GM20431 (cell line): ENCODE data around the gene TGFBR3.

ENCODE experiments used
- in situ Hi-C: fragments of 300-500 bp; cut with MseI, MboI; formaldehyde crosslinking; loops from one replicate; pipeline ENCODE4 v1.15.0; 2020; ENCODE audit warnings: low sequenced_read_pairs; ENCODE audit not compliant: unreplicated experiment

TGFBR3 gene

GRCh38 chr1:91806181-91806768 is 79.7 kb downstream of the TGFBR3 start:
- in situ Hi-C loops: no loop called here

GRCh38 chr1:91805311-91805801 is 80.6 kb downstream of the TGFBR3 start:
- in situ Hi-C loops: no loop called here

- in situ Hi-C loops: no loop called here
Observed at GRCh38 chr1:91804546-91805023, 81.4 kb downstream of the TGFBR3 start.

- in situ Hi-C loops: no loop called here
Observed at GRCh38 chr1:91803847-91804545, 82.0 kb downstream of the TGFBR3 start.

GRCh38 chr1:91803123-91803522 is 82.8 kb downstream of the TGFBR3 start:
- in situ Hi-C loops: no loop called here

- in situ Hi-C loops: no loop called here
Observed at GRCh38 chr1:91801496-91802115, 84.3 kb downstream of the TGFBR3 start.

- in situ Hi-C loops: no loop called here
Observed at GRCh38 chr1:91799863-91800262, 86.1 kb downstream of the TGFBR3 start.

- in situ Hi-C loops: no loop called here
Observed at GRCh38 chr1:91799159-91799558, 86.8 kb downstream of the TGFBR3 start.

GRCh38 chr1:91798740-91799139 is 87.2 kb downstream of the TGFBR3 start:
- in situ Hi-C loops: no loop called here

- in situ Hi-C loops: no loop called here
Observed at GRCh38 chr1:91798241-91798648, 87.7 kb downstream of the TGFBR3 start.

GRCh38 chr1:91797164-91797563 is 88.8 kb downstream of the TGFBR3 start:
- in situ Hi-C loops: no loop called here

GRCh38 chr1:91796390-91796654 is 89.6 kb downstream of the TGFBR3 start:
- in situ Hi-C loops: no loop called here

- in situ Hi-C loops: no loop called here
Observed at GRCh38 chr1:91795591-91796389, 90.2 kb downstream of the TGFBR3 start.

- in situ Hi-C loops: no loop called here
Observed at GRCh38 chr1:91793877-91794276, 92.1 kb downstream of the TGFBR3 start.

GRCh38 chr1:91793189-91793588 is 92.8 kb downstream of the TGFBR3 start:
- in situ Hi-C loops: no loop called here

GRCh38 chr1:91792489-91793071 is 93.4 kb downstream of the TGFBR3 start:
- in situ Hi-C loops: no loop called here

GRCh38 chr1:91791691-91792488 is 94.1 kb downstream of the TGFBR3 start:
- in situ Hi-C loops: no loop called here

GRCh38 chr1:91791103-91791502 is 94.8 kb downstream of the TGFBR3 start:
- in situ Hi-C loops: no loop called here

- in situ Hi-C loops: no loop called here
Observed at GRCh38 chr1:91790392-91790791, 95.6 kb downstream of the TGFBR3 start.
